T47D (cell line): ENCODE results near the gene EEFSEC.

Experiments used
- DNase-seq, 2 experiments: peaks; one replicate each; pipeline versions ENCODE4 v3.0.0 to v3.0.0-alpha.2; 2011 to 2012; ENCODE audit warnings: low read depth in 1 of 2, low spot score in 1 of 2
- JUND ChIP-seq: IDR thresholded peaks from 2 replicates; pipeline ENCODE4 v1.6.1; 2012; ENCODE audit warnings: low read depth
- in situ Hi-C: cut with HindIII; loops from 2 replicates; pipeline ENCODE4 v1.10.0; 2016; ENCODE audit warnings: low sequenced_read_pairs, low pct_unique_long_range_greater_than_20kb

Gene EEFSEC

GRCh38 chr3:128395046-128395445, 241.8 kb downstream of the EEFSEC start:
- TF ChIP-seq JUND = no peak
- in situ Hi-C loops = no loop called here
- DNase-seq = no peak

DNA sequence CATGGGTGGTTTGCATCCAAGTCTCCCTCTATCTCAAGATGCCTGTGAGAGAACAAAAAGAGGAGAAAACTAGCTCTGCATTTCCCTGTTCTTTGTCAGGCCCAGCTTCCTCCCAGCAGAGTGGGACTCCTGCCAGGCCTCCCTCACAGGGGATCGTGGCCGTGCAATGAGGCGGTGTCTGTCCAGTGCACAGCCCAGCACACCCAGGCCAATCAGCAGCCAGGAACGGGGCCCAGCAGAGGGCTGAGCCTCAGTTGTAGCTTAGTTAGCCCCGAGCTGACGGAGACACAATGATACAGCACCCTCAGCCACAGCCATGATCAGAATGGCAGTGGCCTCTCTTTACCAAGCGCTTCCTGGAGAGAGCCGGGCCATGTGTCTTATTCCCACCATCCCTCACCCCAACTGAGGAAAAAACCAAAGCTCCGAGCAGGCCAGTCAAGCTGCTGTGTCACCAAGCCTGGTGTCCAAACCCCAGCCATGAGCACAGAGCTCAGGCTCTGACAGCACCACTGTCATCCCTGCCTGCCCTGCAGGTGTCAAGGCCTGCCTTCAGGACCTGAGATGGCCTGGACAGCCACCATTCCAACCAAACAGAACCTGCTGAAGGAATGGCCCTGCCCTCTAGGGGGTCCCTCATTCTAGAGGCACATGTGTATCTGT, 242.3 kb downstream of the EEFSEC start:
- DNase-seq = no peak
- in situ Hi-C loops = no loop called here
- no peak for TF ChIP-seq JUND

DNA sequence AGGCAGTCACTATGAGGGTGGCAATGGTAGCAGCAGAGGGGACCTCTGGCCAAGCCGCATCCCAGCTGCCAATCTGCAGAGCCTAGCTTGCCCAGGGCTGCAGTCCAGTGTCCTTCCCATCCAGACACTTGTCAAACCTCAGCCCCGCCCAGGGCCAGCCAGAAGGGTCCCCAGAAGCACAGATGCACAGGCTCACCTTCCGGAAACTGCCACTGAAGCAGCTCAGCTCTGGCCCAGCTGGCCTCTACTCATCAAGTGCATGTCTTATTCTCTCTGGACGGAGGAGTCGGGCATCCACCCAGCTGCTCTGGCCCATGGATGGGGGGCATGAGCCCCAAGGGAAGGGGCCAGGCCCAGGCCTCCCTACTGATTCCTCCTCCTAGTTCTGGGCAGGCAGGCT, 244.2 kb downstream of the EEFSEC start:
- DNase-seq = no peak
- in situ Hi-C loops = no loop called here
- TF ChIP-seq JUND = no peak

DNA sequence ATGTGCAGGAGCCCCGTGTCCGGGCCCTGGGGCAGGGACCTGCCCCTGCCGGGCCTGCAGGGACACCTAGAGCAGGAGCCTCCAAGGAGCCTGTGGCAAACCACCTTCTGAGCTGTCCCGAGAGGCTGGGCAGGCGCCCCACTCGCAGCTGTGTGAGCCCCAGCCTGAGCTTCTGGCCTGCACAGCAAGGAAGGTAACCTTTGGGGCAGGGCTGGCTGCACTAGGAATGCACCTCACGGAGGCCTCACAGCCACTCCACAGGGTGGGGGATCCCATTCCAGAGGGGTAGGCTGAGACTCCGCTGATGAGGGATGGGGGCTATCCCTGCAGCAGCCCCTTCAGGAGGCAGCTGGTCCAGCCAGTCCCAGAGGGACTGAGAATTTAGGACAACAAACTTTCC, 245.3 kb downstream of the EEFSEC start:
- in situ Hi-C loops = no loop called here
- TF ChIP-seq JUND = no peak
- DNase-seq = no peak

DNA sequence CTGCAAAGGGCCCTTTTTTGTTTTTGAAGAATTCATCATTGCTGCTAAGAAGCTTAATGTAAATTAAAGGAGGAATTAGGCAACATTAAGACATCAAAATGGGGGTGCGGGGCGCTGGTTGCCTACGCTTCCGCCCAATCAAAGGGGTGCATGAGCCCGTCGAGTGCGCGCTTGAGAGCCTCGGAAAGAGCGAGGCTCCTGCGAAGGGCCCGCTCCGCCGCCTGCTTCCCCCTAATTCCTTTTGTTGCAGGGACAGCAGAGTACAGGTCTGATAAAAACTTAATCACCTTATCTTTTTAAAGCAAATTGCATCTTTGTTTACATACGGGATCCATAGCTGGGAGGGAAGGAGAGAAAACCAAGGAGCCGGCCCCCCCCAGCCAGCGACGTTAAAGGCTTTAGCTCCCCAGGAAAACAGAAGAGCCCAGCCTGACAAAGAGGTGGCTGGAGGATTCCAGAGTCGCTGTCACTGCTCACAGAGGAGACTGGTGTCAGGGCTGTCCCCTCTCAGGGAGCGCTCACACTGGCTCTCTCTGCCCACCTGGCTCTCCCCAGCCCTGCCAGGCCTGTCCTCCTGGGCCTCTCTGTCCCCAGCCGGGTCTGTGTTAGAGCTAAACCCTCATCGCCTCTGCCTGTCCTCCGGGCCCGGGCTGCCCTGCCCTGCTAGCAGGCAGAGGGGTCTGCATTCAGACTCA, 246.1 kb downstream of the EEFSEC start:
- TF ChIP-seq JUND = no peak
- no peak for DNase-seq
- in situ Hi-C loops = no loop called here

GRCh38 chr3:128400671-128401070, 247.4 kb downstream of the EEFSEC start:
- no peak for TF ChIP-seq JUND
- in situ Hi-C loops = no loop called here
- DNase-seq = no peak

DNA sequence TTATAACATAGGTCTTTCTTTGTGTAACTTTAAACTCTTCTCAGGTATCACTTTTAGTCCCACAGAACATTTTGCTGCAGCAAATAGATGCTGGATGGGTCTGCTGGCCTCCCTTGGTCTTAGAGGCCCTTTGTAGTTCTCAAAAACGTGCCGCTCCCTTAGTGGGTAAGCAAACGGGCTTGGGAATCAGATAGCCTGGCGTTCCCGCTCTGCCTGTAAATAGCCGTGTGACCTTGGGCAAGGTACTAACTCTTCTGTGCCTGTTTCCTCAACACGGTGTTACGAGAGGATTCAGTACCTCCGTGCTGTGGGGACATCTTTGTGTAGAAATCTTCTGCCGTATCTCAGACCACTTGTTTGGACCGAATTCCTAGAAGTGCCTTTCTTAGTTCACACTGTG, 249.0 kb downstream of the EEFSEC start:
- DNase-seq = no peak
- no peak for TF ChIP-seq JUND
- in situ Hi-C loops = no loop called here

GRCh38 chr3:128402998-128403397, 249.7 kb downstream of the EEFSEC start:
- in situ Hi-C loops = no loop called here
- no peak for DNase-seq
- no peak for TF ChIP-seq JUND

DNA sequence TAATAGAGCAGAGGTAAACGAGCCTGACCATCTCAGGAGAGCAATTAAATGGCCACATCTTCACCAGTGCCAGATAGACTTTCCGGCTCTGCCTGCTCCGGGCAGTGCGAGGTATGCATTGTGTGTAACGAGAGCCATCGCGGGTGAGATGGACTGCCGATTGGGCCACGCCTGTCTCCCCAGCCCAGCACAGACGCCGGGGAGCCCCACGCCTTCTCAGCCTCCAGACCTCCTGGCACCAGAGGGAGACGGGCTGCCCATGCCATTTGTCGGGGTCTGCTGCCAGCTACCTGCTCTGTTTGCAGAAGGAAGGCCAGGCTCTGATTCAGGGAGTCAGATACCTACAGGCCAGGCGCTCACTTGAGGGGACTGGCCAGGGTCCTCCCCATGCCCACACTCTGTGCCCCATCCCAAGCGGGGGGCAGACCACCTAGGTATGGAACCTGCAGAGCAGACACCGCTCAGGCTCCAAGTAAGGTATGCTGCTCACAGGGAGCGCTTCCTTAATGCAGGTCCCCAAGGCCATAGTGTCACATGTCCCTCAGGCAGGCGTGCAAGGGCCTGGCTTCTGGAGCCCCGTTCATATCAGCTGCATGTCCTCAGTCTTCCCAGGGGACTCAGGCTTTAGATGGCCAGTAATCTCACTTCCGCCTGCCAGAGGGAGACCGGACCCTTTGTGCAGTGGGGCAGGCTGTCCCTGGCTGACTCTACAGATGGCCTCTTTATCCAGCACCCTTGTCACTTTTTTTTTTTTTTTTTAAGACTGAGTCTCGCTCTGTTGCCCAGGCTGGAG, 251.2 kb downstream of the EEFSEC start:
- TF ChIP-seq JUND = no peak
- DNase-seq = no peak

GRCh38 chr3:128405554-128406277, 252.4 kb downstream of the EEFSEC start:
- DNase-seq = no peak
- in situ Hi-C loops = no loop called here
- TF ChIP-seq JUND = no peak

More for the DNA sequence above, 251.2 kb downstream of the EEFSEC start:
- in situ Hi-C loops = no loop called here

GRCh38 chr3:128407247-128407646, 254.0 kb downstream of the EEFSEC start:
- no peak for TF ChIP-seq JUND
- DNase-seq = no peak
- in situ Hi-C loops = no loop called here

GRCh38 chr3:128408012-128408692, 254.9 kb downstream of the EEFSEC start:
- in situ Hi-C loops = no loop called here
- no peak for DNase-seq
- no peak for TF ChIP-seq JUND
